HCT116 (cell line): ENCODE measurements around the gene KRT6A. TPM values are rescaled to one million over a fixed set of nuclear protein-coding genes. Genes with fewer than 3 reads are reported as not detected.

ENCODE experiments used
- ATAC-seq: fragments of 200-7000 bp; cut with Tn5 transposase; 2 replicates; pipeline ENCODE4 v1.9.1; 2020; ENCODE audit warnings: mild to moderate bottlenecking, moderate library complexity
- BruUV-seq: library from RNA; stranded (reverse); fragments of 400-500 nt; replicated peaks from 2 replicates; lab custom pipeline; 2021; lab: Mats Ljungman, UMichigan
- CTCF ChIA-PET: fragments of 300-600 bp; sonication (Branson Sonifier 250); formaldehyde crosslinking; loops from one replicate; lab custom pipeline; 2021; ENCODE audit warnings: antibody characterized with exemption; lab: Charles Lee
- POLR2A ChIA-PET: fragments of 300-600, 350-600 bp; sonication (Branson Sonifier 250); formaldehyde crosslinking; loops from one replicate; lab custom pipeline; 2021; ENCODE audit warnings: antibody characterized with exemption; lab: Charles Lee
- RAD21 ChIA-PET, 2 experiments: fragments of 300-600 bp; sonication (Branson Sonifier 250); formaldehyde crosslinking; loops; one replicate each; lab custom pipeline; 2023; ENCODE audit warnings: low total read pairs in 2 of 2; ENCODE audit not compliant: uncharacterized antibody in 2 of 2, unreplicated experiment in 2 of 2, low non-redundant PET in 1 of 2; lab: Charles Lee
- DNase-seq: peaks from one replicate; pipeline ENCODE4 v3.0.0-alpha.2; 2010; ENCODE audit warnings: low read depth, low spot score
- H2AFZ ChIP-seq: fragments of 200-600 bp; shearing (Covaris generic), sonication (generic); 2 replicates; pipeline ENCODE4 v1.6.1; 2017; ENCODE audit warnings: low read depth, mixed run types, mixed read lengths, antibody characterized with exemption, low read length; ENCODE audit not compliant: poor library complexity, severe bottlenecking
- H3K27ac ChIP-seq: 2 replicates; pipeline ENCODE4 v1.5.1; 2012; ENCODE audit warnings: low read depth, low read length
- H3K27me3 ChIP-seq: fragments of 200-600 bp; sonication (generic); 2 replicates; pipeline ENCODE4 v1.6.1; 2016; ENCODE audit warnings: mixed run types, low read length, mixed read lengths; ENCODE audit not compliant: insufficient read depth
- H3K36me3 ChIP-seq, 2 experiments: fragments of 200-500 bp in 1 of 2; fragments of 200-600 bp in 1 of 2; sonication (Bioruptor generic) in 1 of 2; sonication (generic) in 1 of 2; 2 replicates each; pipeline versions ENCODE4 v1.5.1 to v1.6.1; 2014 to 2016; ENCODE audit warnings: low read length in 2 of 2, inconsistent platforms in 1 of 2, mixed read lengths in 1 of 2, mixed run types in 1 of 2; ENCODE audit not compliant: insufficient read depth in 2 of 2, control insufficient read depth in 1 of 2
- H3K4me1 ChIP-seq, 2 experiments: fragments of 200-600 bp in 1 of 2; sonication (generic) in 1 of 2; 2 replicates each; pipeline versions ENCODE4 v1.5.1 to v1.6.1; 2012 to 2017; ENCODE audit warnings: low read length in 2 of 2, inconsistent platforms in 1 of 2, mild to moderate bottlenecking in 1 of 2, mixed read lengths in 1 of 2, mixed run types in 1 of 2, moderate library complexity in 1 of 2; ENCODE audit not compliant: insufficient read depth in 2 of 2, control insufficient read depth in 1 of 2
- H3K4me2 ChIP-seq: fragments of 200-600 bp; sonication (generic); 2 replicates; pipeline ENCODE4 v1.6.1; 2017; ENCODE audit warnings: mixed run types, low read length, mixed read lengths
- H3K4me3 ChIP-seq, 2 experiments: fragments of 200-600 bp in 1 of 2; sonication (generic) in 1 of 2; replicated peaks in 1 of 2; 2 replicates each; pipeline ENCODE4 v1.5.1; 2011 to 2016; ENCODE audit warnings: low read length in 2 of 2, control low read depth in 1 of 2, low read depth in 1 of 2, mild to moderate bottlenecking in 1 of 2, mixed read lengths in 1 of 2, mixed run types in 1 of 2
- H3K79me2 ChIP-seq: fragments of 200-600 bp; sonication (generic); 2 replicates; pipeline ENCODE4 v1.6.1; 2017; ENCODE audit warnings: mild to moderate bottlenecking, mixed run types, low read length, moderate library complexity, mixed read lengths; ENCODE audit not compliant: insufficient read depth
- H3K9ac ChIP-seq: fragments of 200-600 bp; sonication (generic); 2 replicates; pipeline ENCODE4 v1.6.1; 2016; ENCODE audit warnings: low read length, mixed read lengths
- H3K9me2 ChIP-seq: fragments of 200-600 bp; sonication (generic), shearing (Covaris generic); 2 replicates; pipeline ENCODE4 v1.6.1; 2017; ENCODE audit warnings: mixed run types, mild to moderate bottlenecking, moderate library complexity; ENCODE audit not compliant: insufficient read depth
- H3K9me3 ChIP-seq, 2 experiments: fragments of 200-500 bp in 1 of 2; fragments of 200-600 bp in 1 of 2; sonication (Bioruptor generic) in 1 of 2; sonication (generic) in 1 of 2; 2 replicates each; pipeline ENCODE4 v1.6.1; 2014 to 2017; ENCODE audit warnings: low read length in 2 of 2, mixed read lengths in 2 of 2, inconsistent platforms in 1 of 2, low read depth in 1 of 2, mild to moderate bottlenecking in 1 of 2, mixed run types in 1 of 2, moderate library complexity in 1 of 2; ENCODE audit not compliant: control insufficient read depth in 1 of 2, insufficient read depth in 1 of 2
- H4K20me1 ChIP-seq: fragments of 200-600 bp; sonication (generic), shearing (Covaris generic); 2 replicates; pipeline ENCODE4 v1.6.1; 2017; ENCODE audit warnings: mixed run types, mild to moderate bottlenecking, moderate library complexity; ENCODE audit not compliant: insufficient read depth
- CBX3 ChIP-seq: IDR thresholded peaks from 2 replicates; pipeline ENCODE4 v1.6.1; 2012; ENCODE audit warnings: low read depth
- CEBPB ChIP-seq: IDR thresholded peaks from 2 replicates; pipeline ENCODE4 v1.6.1; 2012; ENCODE audit warnings: low read depth
- ELF1 ChIP-seq: IDR thresholded peaks from 2 replicates; pipeline ENCODE4 v1.6.1; 2012; ENCODE audit warnings: low read depth, borderline replicate concordance
- EZH2 ChIP-seq: fragments of 200-600 bp; sonication (generic); IDR thresholded peaks from 2 replicates; pipeline ENCODE4 v1.6.1; 2017; ENCODE audit warnings: antibody characterized with exemption, mixed run types
- EZH2phosphoT487 ChIP-seq: fragments of 200-600 bp; IDR thresholded peaks from 2 replicates; pipeline ENCODE4 v1.6.1; 2018; ENCODE audit warnings: antibody characterized with exemption, borderline replicate concordance
- ZNF274 ChIP-seq: fragments of 200-500 bp; sonication (Bioruptor generic); IDR thresholded peaks from 2 replicates; pipeline ENCODE4 v1.6.1; 2014; ENCODE audit warnings: mild to moderate bottlenecking, low read depth, low read length, inconsistent platforms
- intact Hi-C: fragments of 100-400 bp; cut with micrococcal nuclease; formaldehyde crosslinking; loops from 2 replicates; pipeline ENCODE4 v1.10.0; 2022
- total RNA-seq: library from RNA; stranded (reverse); gene quantifications from one replicate; pipeline ENCODE4 v1.2.1, GENCODE V29; 2021; ENCODE audit not compliant: unreplicated experiment
- TF ChIP-seq, protein P1 (sequence below): IDR thresholded peaks from 2 replicates; pipeline ENCODE4 v1.6.1; 2012
- TF ChIP-seq, protein P2 (sequence below): IDR thresholded peaks from 2 replicates; pipeline ENCODE4 v1.6.1; 2012; ENCODE audit warnings: low read depth

The KRT6A gene
- total RNA-seq, 1 experiment from 2014 or later: 0.66 TPM

DNA sequence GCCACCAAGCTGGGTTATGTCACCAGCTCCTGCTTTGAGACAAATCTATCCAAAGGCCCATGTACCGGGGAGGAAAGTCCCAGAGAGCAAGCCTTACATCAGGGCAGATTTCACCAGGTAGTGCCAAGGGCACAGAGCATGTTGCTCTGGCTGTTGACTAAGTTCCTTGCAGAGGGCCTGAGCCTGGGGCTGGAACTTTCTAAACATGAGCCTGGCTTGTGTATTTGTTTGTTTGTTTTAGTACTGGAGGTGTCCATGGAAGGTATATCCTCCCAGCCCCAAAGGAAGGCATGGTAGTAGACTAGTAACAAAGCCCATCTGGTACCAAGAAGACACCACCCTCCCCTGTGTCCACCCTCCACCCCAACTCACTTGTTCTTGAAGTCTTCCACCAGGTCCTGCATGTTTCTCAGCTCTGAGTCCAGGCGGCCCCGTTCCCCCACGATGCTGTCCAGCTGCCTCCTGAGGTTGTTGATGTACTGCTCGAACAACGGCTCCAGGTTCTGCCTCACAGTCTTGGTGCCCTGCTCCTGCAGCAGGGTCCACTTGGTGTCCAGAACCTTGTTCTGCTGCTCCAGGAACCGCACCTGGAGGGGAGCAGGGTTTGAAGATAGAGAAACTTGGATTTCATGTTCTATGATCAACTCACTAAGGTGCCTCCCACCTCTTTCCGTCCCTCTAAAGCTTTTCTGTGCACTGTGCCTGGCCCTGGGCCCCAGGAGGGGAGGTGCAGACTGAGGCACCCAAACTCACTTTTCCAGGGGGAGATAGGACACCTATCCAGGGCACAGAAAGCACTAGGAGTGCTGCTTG is 25.7 kb upstream of the KRT6A start:
- H3K9me2 ChIP-seq: no peaks in the 10 kb centered on the region
- no peaks in the 10 kb centered on the region for H4K20me1 ChIP-seq
- ChIA-PET POLR2A (no interaction called here), CTCF (no interaction called here), RAD21 (no interaction called here)
- H3K27ac ChIP-seq: no peak overlapping the region
- H3K36me3 ChIP-seq: no peaks in the 10 kb centered on the region
- no peak for ATAC-seq
- no peak overlapping the region for H3K4me2 ChIP-seq
- H3K9me3 ChIP-seq: no peaks in the 10 kb centered on the region
- BruUV-seq: no TSS peak
- no peaks in the 10 kb centered on the region for H3K27me3 ChIP-seq
- DNase-seq: no peak
- H2AFZ ChIP-seq: no peak overlapping the region
- H3K4me3 ChIP-seq: no peak overlapping the region
- no peak for TF ChIP-seq EZH2
- TF ChIP-seq, protein P1, sequence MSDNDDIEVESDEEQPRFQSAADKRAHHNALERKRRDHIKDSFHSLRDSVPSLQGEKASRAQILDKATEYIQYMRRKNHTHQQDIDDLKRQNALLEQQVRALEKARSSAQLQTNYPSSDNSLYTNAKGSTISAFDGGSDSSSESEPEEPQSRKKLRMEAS: no peak
- TF ChIP-seq ELF1: no peak
- TF ChIP-seq ZNF274: no peak
- TF ChIP-seq EZH2phosphoT487: no peak
- TF ChIP-seq CEBPB: no peak
- TF ChIP-seq CBX3: no peak
- TF ChIP-seq, protein P2, sequence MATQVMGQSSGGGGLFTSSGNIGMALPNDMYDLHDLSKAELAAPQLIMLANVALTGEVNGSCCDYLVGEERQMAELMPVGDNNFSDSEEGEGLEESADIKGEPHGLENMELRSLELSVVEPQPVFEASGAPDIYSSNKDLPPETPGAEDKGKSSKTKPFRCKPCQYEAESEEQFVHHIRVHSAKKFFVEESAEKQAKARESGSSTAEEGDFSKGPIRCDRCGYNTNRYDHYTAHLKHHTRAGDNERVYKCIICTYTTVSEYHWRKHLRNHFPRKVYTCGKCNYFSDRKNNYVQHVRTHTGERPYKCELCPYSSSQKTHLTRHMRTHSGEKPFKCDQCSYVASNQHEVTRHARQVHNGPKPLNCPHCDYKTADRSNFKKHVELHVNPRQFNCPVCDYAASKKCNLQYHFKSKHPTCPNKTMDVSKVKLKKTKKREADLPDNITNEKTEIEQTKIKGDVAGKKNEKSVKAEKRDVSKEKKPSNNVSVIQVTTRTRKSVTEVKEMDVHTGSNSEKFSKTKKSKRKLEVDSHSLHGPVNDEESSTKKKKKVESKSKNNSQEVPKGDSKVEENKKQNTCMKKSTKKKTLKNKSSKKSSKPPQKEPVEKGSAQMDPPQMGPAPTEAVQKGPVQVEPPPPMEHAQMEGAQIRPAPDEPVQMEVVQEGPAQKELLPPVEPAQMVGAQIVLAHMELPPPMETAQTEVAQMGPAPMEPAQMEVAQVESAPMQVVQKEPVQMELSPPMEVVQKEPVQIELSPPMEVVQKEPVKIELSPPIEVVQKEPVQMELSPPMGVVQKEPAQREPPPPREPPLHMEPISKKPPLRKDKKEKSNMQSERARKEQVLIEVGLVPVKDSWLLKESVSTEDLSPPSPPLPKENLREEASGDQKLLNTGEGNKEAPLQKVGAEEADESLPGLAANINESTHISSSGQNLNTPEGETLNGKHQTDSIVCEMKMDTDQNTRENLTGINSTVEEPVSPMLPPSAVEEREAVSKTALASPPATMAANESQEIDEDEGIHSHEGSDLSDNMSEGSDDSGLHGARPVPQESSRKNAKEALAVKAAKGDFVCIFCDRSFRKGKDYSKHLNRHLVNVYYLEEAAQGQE: no peak
- no peak overlapping the region for H3K9ac ChIP-seq
- intact Hi-C loops: no loop called here
- H3K79me2 ChIP-seq: no peaks in the 10 kb centered on the region
- peaks cover 31 to 50% of the 10 kb centered on the region in 2 experiments for H3K4me1 ChIP-seq
